ENCODE results near the gene FAM135A. TPM values are rescaled to one million over a fixed set of nuclear protein-coding genes. Genes with fewer than 3 reads are reported as not detected.

The FAM135A gene
- total RNA-seq (2022; extraction: Qiagen RNA extraction), result 9.6 to 12.3 TPM (median 10.7 TPM) in 5 replicates

GRCh38 chr6:70413114-70413991, at the start of gene FAM135A:
FAM135A (plus strand) TSS chr6:70413508; CDS start chr6:70428343, 14,835 bp downstream.

GRCh38 chr6:70566751-70567382, 153.6 kb downstream of the FAM135A start, which contains the start of gene SDHAF4:
SDHAF4 (plus strand) TSS chr6:70566930; CDS start chr6:70566941, 11 bp downstream.

Other genes starting within 250 kb of the FAM135A start
- gene COL9A1, start 110.4 kb upstream of the FAM135A start, total RNA-seq (2022; extraction: Qiagen RNA extraction), result 0.03 to 0.05 TPM in 2 of 5 replicates, not detected in the others
- 3.7 to 6.5 TPM (median 5.2 TPM) in 5 replicates for gene SDHAF4, start 153.4 kb downstream of the FAM135A start, total RNA-seq (2022; extraction: Qiagen RNA extraction)

All from A549 treated with CORT108297 at 1 μM for 4 hours (cell line).